Ishikawa (cell line): ENCODE data around the gene FGFR1OP2.

Source experiments
- CEBPB ChIP-seq: IDR thresholded peaks from 2 replicates; pipeline ENCODE4 v1.6.1; 2012
- EP300 ChIP-seq: IDR thresholded peaks from 2 replicates; pipeline ENCODE4 v1.6.1; 2012; ENCODE audit warnings: borderline replicate concordance
- MAX ChIP-seq: IDR thresholded peaks from 2 replicates; pipeline ENCODE4 v1.6.1; 2012
- NFIC ChIP-seq: IDR thresholded peaks from 2 replicates; pipeline ENCODE4 v1.6.1; 2012
- TAF1 ChIP-seq: IDR thresholded peaks from 2 replicates; pipeline ENCODE4 v1.6.1; 2012; ENCODE audit warnings: low read depth, mild to moderate bottlenecking
- TEAD4 ChIP-seq: IDR thresholded peaks from 2 replicates; pipeline ENCODE4 v1.6.1; 2012
- YY1 ChIP-seq: IDR thresholded peaks from 2 replicates; pipeline ENCODE4 v1.6.1; 2012; ENCODE audit warnings: low read depth
- TF ChIP-seq, protein P1 (sequence below): IDR thresholded peaks from 2 replicates; pipeline ENCODE4 v1.6.1; 2012; ENCODE audit warnings: low read depth, mild to moderate bottlenecking

DNA sequence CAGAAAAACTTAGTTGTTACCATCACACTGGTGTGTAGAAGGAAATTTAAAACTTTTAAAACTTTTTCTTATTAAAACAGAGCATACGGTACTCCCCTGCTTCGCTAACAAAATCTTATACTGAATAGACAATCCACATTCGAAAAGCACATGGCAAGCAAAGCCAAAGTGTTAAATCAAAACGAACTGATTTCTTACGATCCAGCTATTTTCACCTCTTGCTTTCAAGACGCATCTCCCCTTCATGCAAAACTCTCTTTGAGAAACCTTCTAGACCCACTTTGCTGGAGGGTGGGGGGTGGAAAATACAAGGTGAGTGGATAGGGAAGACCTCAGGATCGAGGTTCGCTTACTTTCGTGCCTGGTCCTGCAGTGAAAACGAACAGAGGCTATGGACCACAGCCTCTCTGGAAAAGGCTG is 817 bp upstream of the FGFR1OP2 start:
- TF ChIP-seq, protein P1, sequence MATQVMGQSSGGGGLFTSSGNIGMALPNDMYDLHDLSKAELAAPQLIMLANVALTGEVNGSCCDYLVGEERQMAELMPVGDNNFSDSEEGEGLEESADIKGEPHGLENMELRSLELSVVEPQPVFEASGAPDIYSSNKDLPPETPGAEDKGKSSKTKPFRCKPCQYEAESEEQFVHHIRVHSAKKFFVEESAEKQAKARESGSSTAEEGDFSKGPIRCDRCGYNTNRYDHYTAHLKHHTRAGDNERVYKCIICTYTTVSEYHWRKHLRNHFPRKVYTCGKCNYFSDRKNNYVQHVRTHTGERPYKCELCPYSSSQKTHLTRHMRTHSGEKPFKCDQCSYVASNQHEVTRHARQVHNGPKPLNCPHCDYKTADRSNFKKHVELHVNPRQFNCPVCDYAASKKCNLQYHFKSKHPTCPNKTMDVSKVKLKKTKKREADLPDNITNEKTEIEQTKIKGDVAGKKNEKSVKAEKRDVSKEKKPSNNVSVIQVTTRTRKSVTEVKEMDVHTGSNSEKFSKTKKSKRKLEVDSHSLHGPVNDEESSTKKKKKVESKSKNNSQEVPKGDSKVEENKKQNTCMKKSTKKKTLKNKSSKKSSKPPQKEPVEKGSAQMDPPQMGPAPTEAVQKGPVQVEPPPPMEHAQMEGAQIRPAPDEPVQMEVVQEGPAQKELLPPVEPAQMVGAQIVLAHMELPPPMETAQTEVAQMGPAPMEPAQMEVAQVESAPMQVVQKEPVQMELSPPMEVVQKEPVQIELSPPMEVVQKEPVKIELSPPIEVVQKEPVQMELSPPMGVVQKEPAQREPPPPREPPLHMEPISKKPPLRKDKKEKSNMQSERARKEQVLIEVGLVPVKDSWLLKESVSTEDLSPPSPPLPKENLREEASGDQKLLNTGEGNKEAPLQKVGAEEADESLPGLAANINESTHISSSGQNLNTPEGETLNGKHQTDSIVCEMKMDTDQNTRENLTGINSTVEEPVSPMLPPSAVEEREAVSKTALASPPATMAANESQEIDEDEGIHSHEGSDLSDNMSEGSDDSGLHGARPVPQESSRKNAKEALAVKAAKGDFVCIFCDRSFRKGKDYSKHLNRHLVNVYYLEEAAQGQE = no peak
- TF ChIP-seq TEAD4 = no peak
- TF ChIP-seq EP300 = no peak
- no peak for TF ChIP-seq NFIC
- TF ChIP-seq MAX = no peak; the same call in 1 of the 2 replicates
- TF ChIP-seq YY1 = no peak
- no peak for TF ChIP-seq CEBPB
- no peak for TF ChIP-seq TAF1
